HG03558 (cell line): ENCODE results near the gene RPL36.
"Not testable (repeated sequence)": the region's sequence is repeated elsewhere in the genome, so short reads cannot be mapped to it uniquely, and the experiment has no call there.

Experiments used
- ATAC-seq: cut with Tn5 transposase; IDR thresholded peaks from one replicate; pipeline ENCODE4 v1.9.1; 2021; ENCODE audit warnings: moderate number of reproducible peaks; ENCODE audit not compliant: unreplicated experiment; ENCODE audit errors: extremely low read depth

The RPL36 gene

DNA sequence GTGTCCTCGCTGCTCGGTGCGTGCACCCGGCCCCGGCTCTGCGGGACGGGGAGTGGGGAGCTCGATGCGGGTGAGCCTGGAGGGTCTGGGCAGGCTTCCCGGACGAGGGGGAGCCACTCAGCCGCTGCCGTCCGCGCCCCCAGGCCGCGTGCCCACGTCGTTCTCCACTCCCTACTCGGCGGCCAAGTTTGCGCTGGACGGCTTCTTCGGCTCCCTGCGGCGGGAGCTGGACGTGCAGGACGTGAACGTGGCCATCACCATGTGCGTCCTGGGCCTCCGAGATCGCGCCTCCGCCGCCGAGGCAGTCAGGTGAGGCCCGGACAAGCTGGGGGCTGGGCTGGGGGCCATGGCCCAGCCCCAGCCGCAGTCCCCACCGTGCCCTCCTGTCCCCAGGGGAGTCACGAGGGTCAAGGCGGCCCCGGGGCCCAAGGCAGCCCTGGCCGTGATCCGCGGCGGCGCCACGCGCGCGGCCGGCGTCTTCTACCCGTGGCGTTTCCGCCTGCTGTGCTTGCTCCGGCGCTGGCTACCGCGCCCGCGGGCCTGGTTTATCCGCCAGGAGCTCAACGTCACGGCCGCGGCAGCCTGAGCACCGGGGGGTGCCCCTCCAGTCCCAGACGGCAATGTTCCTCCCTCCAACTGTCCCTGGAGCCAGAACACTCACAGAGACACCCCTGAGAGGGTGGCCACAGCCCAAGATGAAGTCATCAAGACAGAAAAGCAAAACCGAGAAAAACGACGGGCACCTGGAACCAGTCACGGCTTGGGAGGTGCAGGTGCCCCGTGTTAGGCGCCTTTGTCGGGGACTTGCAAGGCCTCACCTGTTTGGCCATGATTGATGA is 2.5 kb upstream of the RPL36 start:
- ATAC-seq = no peak

DNA sequence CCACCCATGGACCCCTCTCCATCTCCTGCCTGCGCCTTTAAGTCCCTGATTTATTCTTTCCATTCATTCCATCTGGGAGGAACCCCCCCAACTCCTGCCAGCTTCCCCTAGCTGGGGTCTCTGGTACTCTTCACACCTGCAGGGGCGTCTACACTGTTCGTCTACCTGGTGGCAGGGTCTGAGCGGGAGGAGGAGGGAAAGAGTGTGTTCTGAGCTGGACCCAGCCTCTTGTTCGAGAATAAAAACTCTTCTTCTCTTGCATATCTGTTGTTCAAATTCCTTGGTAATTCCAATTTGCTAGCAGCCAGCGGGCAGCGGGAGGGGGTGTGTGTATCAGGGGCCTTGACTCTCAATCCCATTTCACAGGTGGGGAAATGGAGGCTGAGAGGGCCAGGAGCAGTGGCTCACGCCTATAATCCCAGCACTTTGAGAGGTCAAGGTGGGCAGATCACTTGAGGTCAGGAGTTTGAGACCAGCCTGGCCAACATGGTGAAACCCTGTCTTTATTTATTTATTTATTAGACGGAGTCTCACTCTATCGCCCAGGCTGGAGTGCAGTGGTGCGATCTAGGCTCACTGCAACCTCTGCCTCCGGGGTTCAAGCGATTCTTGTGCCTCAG is 1.7 kb upstream of the RPL36 start:
- ATAC-seq = not testable (repeated sequence)

DNA sequence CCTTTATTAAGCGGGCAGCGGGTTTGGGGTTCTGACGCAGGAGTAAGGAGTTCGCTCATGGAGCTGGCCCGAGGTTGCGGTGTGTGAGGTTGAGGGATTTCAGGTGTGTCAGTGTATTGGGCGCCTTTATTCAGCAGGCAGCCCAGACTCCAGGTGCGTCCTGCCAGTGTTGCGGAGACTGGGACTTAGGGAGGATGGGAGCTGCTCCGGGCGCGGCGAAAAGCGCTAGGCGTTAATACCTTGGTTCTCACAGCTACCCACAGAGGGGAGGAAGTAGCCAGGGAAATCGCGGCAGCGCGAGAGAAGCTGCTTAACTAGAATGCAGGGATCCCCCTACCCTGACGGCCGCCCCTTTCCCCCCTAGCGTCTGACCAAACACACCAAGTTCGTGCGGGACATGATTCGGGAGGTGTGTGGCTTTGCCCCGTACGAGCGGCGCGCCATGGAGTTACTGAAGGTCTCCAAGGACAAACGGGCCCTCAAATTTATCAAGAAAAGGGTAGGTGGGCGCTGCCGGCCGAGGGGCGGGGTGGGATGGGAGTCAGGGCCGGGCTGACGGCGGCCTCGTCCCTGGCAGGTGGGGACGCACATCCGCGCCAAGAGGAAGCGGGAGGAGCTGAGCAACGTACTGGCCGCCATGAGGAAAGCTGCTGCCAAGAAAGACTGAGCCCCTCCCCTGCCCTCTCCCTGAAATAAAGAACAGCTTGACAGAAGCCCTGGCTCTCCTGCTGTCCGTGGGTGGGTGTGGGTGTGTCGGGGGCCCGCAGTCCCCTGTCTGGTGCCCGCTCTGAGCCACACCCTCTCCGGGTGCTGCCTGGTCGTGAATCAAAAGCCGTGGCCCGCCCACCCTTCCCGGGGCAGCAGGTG is 1.1 kb downstream of the RPL36 start:
- ATAC-seq = no peak

GRCh38 chr19:5691822-5692722 is 2.0 kb downstream of the RPL36 start:
- no peak for ATAC-seq

GRCh38 chr19:5692723-5693194 is 2.7 kb downstream of the RPL36 start:
- ATAC-seq = no peak

DNA sequence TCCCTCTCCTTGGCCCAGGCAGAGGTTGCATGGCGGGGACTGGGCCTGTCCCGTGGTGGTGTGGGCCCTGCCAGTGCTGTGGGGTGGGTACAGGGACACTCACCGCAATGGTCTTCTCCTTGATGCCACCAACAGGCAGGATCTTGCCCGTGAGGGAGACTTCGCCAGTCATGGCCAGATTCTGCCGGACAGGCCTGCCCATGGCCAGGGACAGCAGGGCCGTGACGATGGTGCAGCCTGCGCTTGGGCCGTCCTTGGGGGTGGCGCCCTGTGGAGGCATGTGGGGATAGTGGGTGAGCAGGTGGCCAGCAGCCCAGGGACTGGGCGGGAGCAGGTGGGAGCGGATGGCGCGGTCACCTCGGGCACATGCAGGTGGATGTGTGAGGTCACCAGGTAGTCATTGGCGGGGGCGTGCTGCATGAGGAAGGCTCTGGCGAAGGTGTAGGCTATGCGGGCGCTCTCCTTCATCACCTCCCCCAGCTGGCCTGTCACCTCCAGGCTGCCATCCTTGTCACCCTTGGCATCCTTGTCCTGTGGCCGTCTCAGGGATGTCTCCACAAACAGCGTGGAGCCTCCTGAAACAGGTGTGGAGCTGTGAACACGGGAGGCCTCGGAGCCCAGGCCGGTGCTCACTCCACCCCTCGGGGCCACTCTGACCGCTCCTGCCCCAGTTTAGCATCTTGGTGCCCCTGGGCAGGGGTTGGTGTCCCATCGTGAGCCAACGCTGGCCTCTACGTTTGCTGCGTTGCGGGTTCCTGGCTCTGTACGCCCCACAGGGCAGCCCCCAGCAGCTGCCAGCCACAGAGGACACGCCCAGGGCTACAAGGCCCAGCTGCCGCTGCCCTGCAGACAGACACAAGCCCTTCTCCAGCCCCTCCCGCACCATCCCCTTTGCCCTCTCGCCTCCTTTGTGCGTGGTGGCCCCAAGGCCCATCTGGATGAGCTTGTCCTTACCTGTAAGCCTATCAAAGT is 3.4 kb downstream of the RPL36 start:
- ATAC-seq = no peak

DNA sequence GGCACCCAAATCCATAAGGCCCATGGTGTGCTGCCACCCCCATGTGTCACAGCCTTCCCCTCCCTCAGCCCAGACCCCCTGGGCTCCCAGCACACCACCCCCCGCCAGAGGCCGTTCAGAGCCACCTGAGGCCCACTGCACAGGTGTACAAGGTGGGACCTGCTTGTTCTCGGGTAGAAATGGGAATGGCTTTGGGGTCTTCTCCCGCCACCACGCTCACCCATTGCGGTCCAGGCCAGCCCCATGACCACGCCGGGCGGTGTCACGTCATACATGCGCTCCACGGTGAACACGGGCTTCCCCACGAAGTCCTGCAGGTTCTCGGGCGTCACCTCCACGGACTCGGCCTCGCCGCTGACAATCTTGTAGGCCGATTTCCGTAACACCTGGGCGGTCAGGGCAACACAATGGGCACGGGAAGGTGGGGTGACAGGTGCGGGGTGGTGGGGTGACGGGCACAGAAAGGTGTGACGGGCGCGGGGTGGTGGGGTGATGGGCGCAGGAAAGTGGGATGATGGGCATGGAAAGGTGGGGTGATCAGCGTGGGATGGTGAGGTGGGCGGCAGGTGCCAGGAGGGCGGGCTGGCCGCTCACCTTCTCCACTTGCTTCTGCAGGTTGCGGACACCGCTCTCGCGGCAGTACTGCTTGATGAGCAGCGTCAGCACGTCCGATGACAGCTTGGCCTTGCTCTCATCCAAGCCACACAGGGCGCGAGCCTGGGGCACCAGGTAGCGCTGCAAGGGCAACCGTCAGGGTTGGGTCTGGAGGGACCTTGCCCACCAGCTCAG is 4.3 kb downstream of the RPL36 start:
- no peak for ATAC-seq

- ATAC-seq = no peak
These were observed 5.0 kb downstream of the RPL36 start for GRCh38 chr19:5694956-5695648.

DNA sequence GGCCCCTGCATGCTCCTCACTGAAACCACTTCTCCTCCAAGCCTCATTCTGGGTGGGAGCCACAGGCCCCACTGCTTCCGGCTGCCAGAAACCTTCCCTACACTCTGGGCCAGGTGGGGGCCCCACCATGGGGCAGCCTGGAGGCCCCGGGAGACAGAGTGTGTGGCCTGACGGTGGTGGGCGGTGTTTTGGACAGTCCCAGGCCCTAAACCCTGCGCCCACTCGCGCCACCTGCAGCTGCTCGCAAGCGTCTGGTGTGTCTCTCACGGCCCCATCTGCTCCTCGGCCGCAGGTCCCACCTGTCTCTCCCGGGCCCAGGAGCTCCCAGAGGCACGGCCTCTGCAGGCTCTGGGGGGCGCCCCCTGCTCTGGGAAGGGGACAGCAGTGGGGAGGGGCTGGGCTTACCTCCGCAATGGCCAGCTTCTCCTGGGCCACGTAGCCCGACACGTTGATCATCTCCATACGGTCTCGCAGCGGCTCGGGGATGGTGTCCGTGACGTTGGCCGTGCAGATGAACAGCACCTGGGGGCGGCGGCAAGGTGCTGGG is 5.6 kb downstream of the RPL36 start:
- ATAC-seq = no peak

- ATAC-seq = no peak
These were observed 6.3 kb downstream of the RPL36 start for GRCh38 chr19:5696196-5697021.

- no peak for ATAC-seq
These were observed 7.2 kb downstream of the RPL36 start for GRCh38 chr19:5697022-5697889.

GRCh38 chr19:5697890-5698634 is 8.0 kb downstream of the RPL36 start:
- no peak for ATAC-seq

GRCh38 chr19:5698635-5699422 is 8.7 kb downstream of the RPL36 start:
- no peak for ATAC-seq
